ENCODE measurements around the gene HDHD5.

Gene HDHD5
- 7.9 to 76.5 (median 49.3) reads per million in 18 experiments for total RNA-seq

- peak; percentile 86 to 92 for DNase-seq
Measured at GRCh38 chr22:17158568-17159503, at the start of gene HDHD5. Gene HDHD5, minus strand, starts transcription at chr22:17159277. Its CDS starts 26 bp downstream, at chr22:17159251.

- no peak for DNase-seq
Measured at GRCh38 chr22:17205432-17205831, 46.4 kb upstream of the HDHD5 start.

- DNase-seq = no peak
Measured at GRCh38 chr22:17201285-17201945, 42.3 kb upstream of the HDHD5 start.

- peak; percentile 40 to 72 for DNase-seq
Measured at GRCh38 chr22:17199003-17199731, 40.1 kb upstream of the HDHD5 start.

GRCh38 chr22:17198170-17199002 is 39.3 kb upstream of the HDHD5 start:
- DNase-seq = no peak

GRCh38 chr22:17194213-17194612 is 35.1 kb upstream of the HDHD5 start:
- DNase-seq = no peak

- DNase-seq = no peak
Measured at GRCh38 chr22:17192186-17192585, 33.1 kb upstream of the HDHD5 start.

GRCh38 chr22:17191163-17191784 is 32.2 kb upstream of the HDHD5 start:
- DNase-seq = no peak

GRCh38 chr22:17190702-17191101 is 31.6 kb upstream of the HDHD5 start:
- DNase-seq = no peak

GRCh38 chr22:17176715-17177114 is 17.6 kb upstream of the HDHD5 start:
- no peak for DNase-seq

GRCh38 chr22:17172029-17172833 is 13.2 kb upstream of the HDHD5 start:
- DNase-seq = no peak

- peak; percentile 88 to 95 for DNase-seq
Measured at GRCh38 chr22:17171153-17172028, 12.3 kb upstream of the HDHD5 start.

GRCh38 chr22:17167486-17167885 is 8.4 kb upstream of the HDHD5 start:
- no peak for DNase-seq

GRCh38 chr22:17164392-17165024 is 5.4 kb upstream of the HDHD5 start:
- DNase-seq = peak in 1 of 2 donors; percentile 22

GRCh38 chr22:17162731-17163130 is 3.7 kb upstream of the HDHD5 start:
- no peak for DNase-seq

- no peak for DNase-seq
Measured at GRCh38 chr22:17161991-17162390, 2.9 kb upstream of the HDHD5 start.

- peak; percentile 13 to 21 for DNase-seq
Measured at GRCh38 chr22:17159504-17159951, 451 bp upstream of the HDHD5 start.

GRCh38 chr22:17158176-17158567 is 905 bp downstream of the HDHD5 start:
- DNase-seq = no peak

GRCh38 chr22:17157714-17158113 is 1.4 kb downstream of the HDHD5 start:
- no peak for DNase-seq

All from inflammatory macrophage (primary cell).